Activated CD4-positive, alpha-beta T cell treated with anti-CD3 and anti-CD28 coated beads for 36 hours (primary cell): Measurements from ENCODE around the gene ADGRD1. TPM values are rescaled to one million over a fixed set of nuclear protein-coding genes. Genes with fewer than 3 reads are reported as not detected.

Experiments
- ATAC-seq: fragments of 200-7000 bp; cut with Tn5 transposase; one replicate; pipeline ENCODE4 v1.10.0; 2021; ENCODE audit warnings: mild to moderate bottlenecking, moderate library complexity
- CTCF ChIA-PET: fragments of 350-600 bp; sonication (Branson Sonifier 250); formaldehyde crosslinking; loops from one replicate; lab custom pipeline; 2021; ENCODE audit warnings: antibody characterized with exemption; lab: Charles Lee
- POLR2A ChIA-PET: fragments of 350-600 bp; sonication (Branson Sonifier 250); formaldehyde crosslinking; loops from one replicate; lab custom pipeline; 2021; ENCODE audit warnings: antibody characterized with exemption, inconsistent platforms; lab: Charles Lee
- DNase-seq: peaks from one replicate; pipeline ENCODE4 v3.0.0-alpha.2; 2020
- H3K27ac Mint-ChIP-seq: one replicate; pipeline ENCODE4 v1.8.0; 2021; ENCODE audit warnings: mixed read lengths
- H3K27me3 Mint-ChIP-seq: one replicate; pipeline ENCODE4 v1.8.0; 2021; ENCODE audit warnings: mixed read lengths
- H3K36me3 Mint-ChIP-seq: one replicate; pipeline ENCODE4 v1.8.0; 2021; ENCODE audit warnings: low read depth, mixed read lengths
- H3K4me1 Mint-ChIP-seq: one replicate; pipeline ENCODE4 v1.8.0; 2021; ENCODE audit warnings: mixed read lengths
- H3K4me3 Mint-ChIP-seq: one replicate; pipeline ENCODE4 v1.8.0; 2021; ENCODE audit warnings: mild to moderate bottlenecking, moderate library complexity, mixed read lengths
- H3K9me3 Mint-ChIP-seq: one replicate; pipeline ENCODE4 v1.8.0; 2021; ENCODE audit warnings: low read depth, mixed read lengths
- intact Hi-C, 2 experiments: fragments of 100-400 bp; cut with DNase I in 1 of 2; cut with micrococcal nuclease in 1 of 2; formaldehyde crosslinking; loops; one replicate each; pipeline versions ENCODE4 v1.14.2 to v1.15.1; 2022 to 2024; cut with DNase I, micrococcal nuclease
- total RNA-seq, 2 experiments: library from RNA; stranded (reverse); gene quantifications; one replicate each; pipeline ENCODE4 v1.2.3, GENCODE V29; 2021

Gene ADGRD1
- total RNA-seq, 2 experiments from 2014 or later, result 1.8 to 2.3 TPM

DNA sequence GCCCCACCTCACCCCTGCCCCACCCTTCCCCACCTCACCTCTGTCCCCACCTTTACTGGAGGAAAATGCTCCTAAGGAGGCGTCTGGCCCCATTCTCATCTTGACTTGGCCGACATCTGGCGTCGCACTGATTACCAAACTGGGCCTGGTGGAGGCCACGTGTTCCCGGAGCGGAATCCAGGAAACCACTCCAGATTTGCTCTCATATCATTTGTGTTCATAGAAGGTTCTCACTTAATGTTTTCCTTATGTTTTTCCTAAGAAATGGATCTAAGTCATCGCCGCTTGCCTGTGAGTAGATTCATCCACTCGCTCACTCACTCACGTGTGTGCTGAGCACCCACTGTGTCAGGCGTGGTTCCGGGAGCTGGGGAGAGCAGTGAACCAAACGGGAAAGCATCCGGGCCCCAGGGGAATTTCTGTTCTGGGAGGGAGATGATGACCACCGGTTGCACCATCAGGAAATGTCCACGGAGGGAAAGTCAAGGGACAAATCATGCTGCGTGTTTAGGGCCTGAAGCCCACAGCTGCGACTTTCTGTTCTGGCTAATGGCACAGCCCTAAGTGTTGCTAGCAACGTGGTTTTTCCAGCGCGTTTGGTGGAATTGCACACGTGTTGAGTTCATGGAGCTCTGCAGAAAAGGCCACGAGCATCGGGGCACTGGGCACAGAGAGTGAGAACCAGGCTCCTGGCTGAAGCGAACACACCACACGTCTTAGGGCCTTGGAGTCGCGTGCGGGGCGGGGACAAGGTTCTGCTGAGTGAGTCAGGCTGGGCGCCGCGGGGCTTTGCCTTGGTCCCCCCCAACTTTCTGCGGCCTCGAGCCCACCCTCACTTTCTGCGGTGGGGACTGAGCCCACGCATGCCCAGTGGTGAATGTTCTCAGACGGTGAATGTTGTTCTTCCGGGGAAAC, 57.7 kb downstream of the ADGRD1 start:
- ATAC-seq (no peak), DNase-seq (no peak)
- intact Hi-C loops, result no loop called here
- Mint-ChIP-seq H3K4me3 (no peak overlapping the region), H3K9me3 (no peaks in the 10 kb centered on the region), H3K4me1 (no peaks in the 10 kb centered on the region), H3K36me3 (no peaks in the 10 kb centered on the region), H3K27me3 (no peaks in the 10 kb centered on the region), H3K27ac (no peak overlapping the region)
- ChIA-PET CTCF (no interaction called here), POLR2A (no interaction called here)

GRCh38 chr12:131012279-131013069, 58.8 kb downstream of the ADGRD1 start:
- H3K36me3 Mint-ChIP-seq, result no peaks in the 10 kb centered on the region
- intact Hi-C loops, result no loop called here
- H3K27me3 Mint-ChIP-seq, result no peaks in the 10 kb centered on the region
- H3K4me3 Mint-ChIP-seq, result no peak overlapping the region
- ChIA-PET POLR2A (no interaction called here), CTCF (no interaction called here)
- H3K4me1 Mint-ChIP-seq, result no peaks in the 10 kb centered on the region
- DNase-seq (no peak), ATAC-seq (no peak)
- H3K9me3 Mint-ChIP-seq, result no peaks in the 10 kb centered on the region
- H3K27ac Mint-ChIP-seq, result no peak overlapping the region

- POLR2A ChIA-PET, result no interaction called here
- Mint-ChIP-seq H3K9me3 (no peaks in the 10 kb centered on the region), H3K36me3 (no peaks in the 10 kb centered on the region), H3K27ac (no peak overlapping the region), H3K4me1 (no peaks in the 10 kb centered on the region), H3K27me3 (no peaks in the 10 kb centered on the region), H3K4me3 (no peak overlapping the region)
- ATAC-seq (no peak), DNase-seq (no peak)
- intact Hi-C loops, result no loop called here
- CTCF ChIA-PET, result no interaction called here
Measured at GRCh38 chr12:131013118-131013517, 59.4 kb downstream of the ADGRD1 start.

DNA sequence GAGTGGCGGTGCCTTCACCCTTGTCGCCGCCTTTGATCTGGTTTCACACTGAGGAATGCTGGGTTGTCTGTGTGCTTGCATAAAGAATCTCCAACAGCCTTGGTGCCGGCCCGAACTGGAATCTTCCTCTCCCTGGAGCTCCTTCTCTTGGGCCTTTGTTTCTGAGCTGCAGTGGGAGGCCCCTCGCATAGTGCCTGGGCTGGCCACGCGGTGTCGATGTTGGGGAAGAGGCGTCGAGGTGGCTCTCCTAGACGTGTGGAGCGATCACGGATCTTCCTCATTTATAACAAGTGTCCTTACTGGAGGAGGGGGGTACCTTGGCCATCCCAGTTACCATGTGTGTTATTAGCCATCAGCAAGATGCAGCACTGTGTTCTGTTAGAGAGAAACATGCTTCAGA, 60.6 kb downstream of the ADGRD1 start:
- H3K36me3 Mint-ChIP-seq, result no peaks in the 10 kb centered on the region
- H3K4me1 Mint-ChIP-seq, result no peaks in the 10 kb centered on the region
- no peak overlapping the region for H3K27ac Mint-ChIP-seq
- CTCF ChIA-PET, result no interaction called here
- no peak overlapping the region for H3K4me3 Mint-ChIP-seq
- no peak for DNase-seq
- POLR2A ChIA-PET, result no interaction called here
- intact Hi-C loops, result no loop called here
- H3K9me3 Mint-ChIP-seq, result no peaks in the 10 kb centered on the region
- no peaks in the 10 kb centered on the region for H3K27me3 Mint-ChIP-seq
- ATAC-seq, result no peak

- DNase-seq (no peak), ATAC-seq (no peak)
- POLR2A ChIA-PET, result no interaction called here
- intact Hi-C loops, result no loop called here
- no peaks in the 10 kb centered on the region for H3K27me3 Mint-ChIP-seq
- no peaks in the 10 kb centered on the region for H3K36me3 Mint-ChIP-seq
- H3K4me3 Mint-ChIP-seq, result no peak overlapping the region
- no peaks in the 10 kb centered on the region for H3K4me1 Mint-ChIP-seq
- CTCF ChIA-PET, result no interaction called here
- no peak overlapping the region for H3K27ac Mint-ChIP-seq
- H3K9me3 Mint-ChIP-seq, result no peaks in the 10 kb centered on the region
Measured at GRCh38 chr12:131015581-131016337, 62.1 kb downstream of the ADGRD1 start.

- Mint-ChIP-seq H3K27me3 (no peaks in the 10 kb centered on the region), H3K4me3 (no peak overlapping the region), H3K9me3 (no peaks in the 10 kb centered on the region), H3K36me3 (no peaks in the 10 kb centered on the region), H3K4me1 (no peaks in the 10 kb centered on the region), H3K27ac (no peak overlapping the region)
- no peak for ATAC-seq
- POLR2A ChIA-PET, result no interaction called here
- intact Hi-C loops, result no loop called here
- DNase-seq, result no peak
- CTCF ChIA-PET, result no interaction called here
Measured at GRCh38 chr12:131017477-131017991, 63.8 kb downstream of the ADGRD1 start.

- CTCF ChIA-PET, result no interaction called here
- no peaks in the 10 kb centered on the region for H3K27me3 Mint-ChIP-seq
- H3K36me3 Mint-ChIP-seq, result no peaks in the 10 kb centered on the region
- no peak overlapping the region for H3K4me3 Mint-ChIP-seq
- no peak overlapping the region for H3K27ac Mint-ChIP-seq
- intact Hi-C loops, result no loop called here
- DNase-seq (no peak), ATAC-seq (no peak)
- H3K4me1 Mint-ChIP-seq, result no peaks in the 10 kb centered on the region
- POLR2A ChIA-PET, result no interaction called here
- H3K9me3 Mint-ChIP-seq, result no peaks in the 10 kb centered on the region
Measured at GRCh38 chr12:131018019-131018620, 64.4 kb downstream of the ADGRD1 start.

DNA sequence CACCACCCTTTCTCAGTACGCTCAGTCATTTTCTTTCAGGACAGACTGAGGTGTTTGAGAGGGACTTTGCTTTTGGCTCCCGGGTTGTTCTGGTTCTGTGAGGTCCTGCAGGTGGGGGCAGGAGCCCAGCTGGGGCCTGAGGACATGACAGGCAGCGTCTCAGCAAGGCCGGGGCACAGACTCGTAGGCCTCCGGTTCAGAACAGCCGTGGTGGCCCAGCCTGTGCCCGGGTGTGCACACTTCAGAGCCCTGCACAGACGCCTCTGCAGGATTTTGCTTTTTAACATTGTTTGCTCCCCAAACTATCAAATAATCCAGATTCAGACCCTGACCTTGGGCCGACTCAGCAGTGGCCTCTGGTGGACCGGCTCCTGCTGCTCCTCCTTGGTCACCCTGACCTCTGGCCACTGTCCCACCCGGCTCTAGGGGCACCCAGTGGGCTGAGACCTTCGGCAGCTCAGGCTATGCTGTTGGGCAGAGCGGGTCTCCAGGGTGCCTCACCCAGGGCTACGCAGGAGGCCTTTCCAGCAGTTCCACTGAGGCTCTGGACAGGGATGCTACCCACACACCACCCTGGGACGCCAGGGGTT, 65.2 kb downstream of the ADGRD1 start:
- Mint-ChIP-seq H3K27me3 (no peaks in the 10 kb centered on the region), H3K9me3 (no peaks in the 10 kb centered on the region), H3K36me3 (no peaks in the 10 kb centered on the region), H3K4me3 (no peak overlapping the region), H3K27ac (no peak overlapping the region), H3K4me1 (no peaks in the 10 kb centered on the region)
- ChIA-PET CTCF (no interaction called here), POLR2A (no interaction called here)
- DNase-seq, result no peak
- ATAC-seq, result no peak
- intact Hi-C loops, result no loop called here

DNA sequence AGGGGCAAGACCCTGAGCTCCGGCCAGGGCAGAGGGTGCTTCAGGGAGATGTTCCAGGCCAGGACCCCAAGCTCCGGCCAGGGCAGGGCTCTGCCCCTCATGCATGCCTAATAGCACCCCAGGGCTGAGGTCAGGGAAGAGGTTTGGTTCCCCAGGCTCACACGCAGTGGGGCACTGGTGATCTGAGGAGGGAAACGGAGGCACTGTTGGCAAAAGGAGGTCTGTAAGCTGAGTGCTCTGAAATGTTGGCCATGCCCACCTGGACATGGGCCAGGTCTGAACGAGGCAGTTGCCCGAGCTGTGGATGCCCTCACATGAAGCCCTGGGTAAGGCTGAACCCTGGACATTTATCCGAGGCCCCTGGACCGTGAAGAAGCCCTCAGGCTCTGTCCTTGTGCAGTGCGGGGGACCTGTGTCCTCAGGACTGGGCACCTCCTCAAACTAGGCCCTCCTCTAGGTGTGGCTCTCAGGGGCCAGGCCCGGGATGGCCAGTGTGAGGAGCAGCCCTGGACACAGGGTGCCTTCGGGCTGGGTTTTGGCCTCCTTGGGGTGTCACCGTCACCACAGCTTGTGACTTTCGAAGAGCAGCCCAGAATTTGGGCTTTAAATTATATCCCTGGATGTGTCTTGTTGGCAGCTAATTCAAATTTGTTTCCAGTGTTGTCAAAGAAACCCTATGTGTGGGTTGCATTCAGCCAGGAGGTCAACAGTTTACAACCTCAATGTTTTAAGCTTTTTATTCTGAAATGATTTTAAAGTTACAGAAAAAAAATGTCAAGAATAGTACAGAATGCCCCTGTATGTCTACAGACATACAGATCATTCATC, 66.8 kb downstream of the ADGRD1 start:
- ChIA-PET CTCF (interaction anchor here (0.6 to 0.8 kb wide), 2 partner anchors 272 to 741 kb away, joined by 4 read pairs; no protein-coding TSS in a partner anchor), POLR2A (no interaction called here)
- Mint-ChIP-seq H3K4me3 (no peak overlapping the region), H3K9me3 (no peaks in the 10 kb centered on the region), H3K27ac (no peak overlapping the region), H3K4me1 (no peaks in the 10 kb centered on the region), H3K36me3 (no peaks in the 10 kb centered on the region), H3K27me3 (no peaks in the 10 kb centered on the region)
- intact Hi-C loops, result no loop called here
- DNase-seq, result no peak
- ATAC-seq, result no peak

DNA sequence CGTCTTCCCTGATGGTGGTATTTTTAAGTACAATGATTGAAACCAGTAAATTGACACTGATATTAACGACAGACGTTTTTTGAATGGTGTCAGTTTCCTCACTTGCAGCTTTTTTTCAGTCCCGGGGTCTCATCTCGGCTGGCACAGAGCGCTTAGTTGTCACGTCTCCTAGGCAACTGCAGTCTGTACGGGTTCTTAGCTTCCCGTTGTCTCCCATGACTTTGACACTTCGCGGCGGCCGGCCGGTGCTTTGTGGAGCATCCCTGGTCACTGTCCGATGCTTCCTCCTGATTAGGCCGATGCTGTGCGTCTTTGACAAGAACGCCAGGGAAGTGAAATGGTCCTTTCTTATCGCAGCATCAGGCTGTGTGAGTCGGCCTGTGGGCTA, 67.4 kb downstream of the ADGRD1 start:
- ATAC-seq (no peak), DNase-seq (no peak)
- ChIA-PET CTCF (interaction anchor here (0.6 kb wide), 1 partner anchor 741 kb away, joined by 4 read pairs; no protein-coding TSS in a partner anchor), POLR2A (no interaction called here)
- no peaks in the 10 kb centered on the region for H3K36me3 Mint-ChIP-seq
- H3K27ac Mint-ChIP-seq, result no peak overlapping the region
- intact Hi-C loops, result no loop called here
- H3K27me3 Mint-ChIP-seq, result no peaks in the 10 kb centered on the region
- no peaks in the 10 kb centered on the region for H3K4me1 Mint-ChIP-seq
- no peaks in the 10 kb centered on the region for H3K9me3 Mint-ChIP-seq
- H3K4me3 Mint-ChIP-seq, result no peak overlapping the region
